Osteoblast (primary cell): Measurements from ENCODE around the gene DPH1. TPM values are rescaled to one million over a fixed set of nuclear protein-coding genes. Genes with fewer than 3 reads are reported as not detected.

Experiments
- DNase-seq: peaks from one replicate; pipeline ENCODE4 v3.0.0; 2011; ENCODE audit warnings: low spot score, mixed read lengths; ENCODE audit not compliant: insufficient read length; ENCODE audit errors: missing footprints
- H2AFZ ChIP-seq: 2 replicates; pipeline ENCODE4 v1.6.0; 2011; ENCODE audit warnings: mild to moderate bottlenecking, low read length
- H3K27ac ChIP-seq: 2 replicates; pipeline ENCODE4 v1.5.1; 2011; ENCODE audit warnings: mild to moderate bottlenecking, low read depth, low read length, moderate library complexity
- H3K27me3 ChIP-seq: 2 replicates; pipeline ENCODE4 v1.6.0; 2012; ENCODE audit warnings: mild to moderate bottlenecking, control low read depth, inconsistent platforms, low read length, moderate library complexity; ENCODE audit not compliant: insufficient read depth
- H3K36me3 ChIP-seq: 2 replicates; pipeline ENCODE4 v1.5.1; 2011; ENCODE audit warnings: mild to moderate bottlenecking, low read length, control low read depth, moderate library complexity; ENCODE audit not compliant: insufficient read depth
- H3K4me1 ChIP-seq: 2 replicates; pipeline ENCODE4 v1.5.1; 2011; ENCODE audit warnings: mild to moderate bottlenecking, low read length, control low read depth, moderate library complexity; ENCODE audit not compliant: insufficient read depth
- H3K4me2 ChIP-seq: 2 replicates; pipeline ENCODE4 v1.6.0; 2011; ENCODE audit warnings: mild to moderate bottlenecking, low read length; ENCODE audit not compliant: insufficient read depth
- H3K4me3 ChIP-seq: fragments of 200-600 bp; sonication (generic); 3 replicates; pipeline ENCODE4 v1.5.1; 2012; ENCODE audit warnings: mild to moderate bottlenecking, low read length, inconsistent platforms; ENCODE audit not compliant: insufficient read depth
- H3K79me2 ChIP-seq: 2 replicates; pipeline ENCODE4 v1.6.0; 2012; ENCODE audit warnings: mild to moderate bottlenecking, low read length, control low read depth, inconsistent platforms; ENCODE audit not compliant: insufficient read depth
- H3K9me3 ChIP-seq: 2 replicates; pipeline ENCODE4 v1.5.1; 2011; ENCODE audit warnings: low read depth, low read length, control low read depth
- H4K20me1 ChIP-seq: 2 replicates; pipeline ENCODE4 v1.6.0; 2012; ENCODE audit warnings: mild to moderate bottlenecking, low read length, control low read depth; ENCODE audit not compliant: insufficient read depth
- total RNA-seq: library from RNA; depleted of rRNA; stranded (reverse); fragments of >200 nt; gene quantifications from 2 replicates; pipeline ENCODE4 v1.2.3, GENCODE V29; 2012
- TF ChIP-seq, protein P1 (sequence below): IDR thresholded peaks from 2 replicates; pipeline ENCODE4 v1.5.1; 2011; ENCODE audit warnings: mild to moderate bottlenecking, low read depth, low read length, moderate library complexity; ENCODE audit errors: extremely low read depth

The DPH1 gene
- total RNA-seq, 1 donor: 63.7 TPM

GRCh38 chr17:1985686-1986085, 44.3 kb upstream of the DPH1 start:
- DNase-seq: no peak
- TF ChIP-seq, protein P1, sequence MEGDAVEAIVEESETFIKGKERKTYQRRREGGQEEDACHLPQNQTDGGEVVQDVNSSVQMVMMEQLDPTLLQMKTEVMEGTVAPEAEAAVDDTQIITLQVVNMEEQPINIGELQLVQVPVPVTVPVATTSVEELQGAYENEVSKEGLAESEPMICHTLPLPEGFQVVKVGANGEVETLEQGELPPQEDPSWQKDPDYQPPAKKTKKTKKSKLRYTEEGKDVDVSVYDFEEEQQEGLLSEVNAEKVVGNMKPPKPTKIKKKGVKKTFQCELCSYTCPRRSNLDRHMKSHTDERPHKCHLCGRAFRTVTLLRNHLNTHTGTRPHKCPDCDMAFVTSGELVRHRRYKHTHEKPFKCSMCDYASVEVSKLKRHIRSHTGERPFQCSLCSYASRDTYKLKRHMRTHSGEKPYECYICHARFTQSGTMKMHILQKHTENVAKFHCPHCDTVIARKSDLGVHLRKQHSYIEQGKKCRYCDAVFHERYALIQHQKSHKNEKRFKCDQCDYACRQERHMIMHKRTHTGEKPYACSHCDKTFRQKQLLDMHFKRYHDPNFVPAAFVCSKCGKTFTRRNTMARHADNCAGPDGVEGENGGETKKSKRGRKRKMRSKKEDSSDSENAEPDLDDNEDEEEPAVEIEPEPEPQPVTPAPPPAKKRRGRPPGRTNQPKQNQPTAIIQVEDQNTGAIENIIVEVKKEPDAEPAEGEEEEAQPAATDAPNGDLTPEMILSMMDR: no peak

GRCh38 chr17:1986783-1987451, 43.0 kb upstream of the DPH1 start:
- Histone ChIP-seq H3K79me2 (no peaks in the 10 kb centered on the region), H3K36me3 (no peaks in the 10 kb centered on the region)

More at GRCh38 chr17:1985686-1986085, 44.3 kb upstream of the DPH1 start:
- Histone ChIP-seq H3K9me3 (no peaks in the 10 kb centered on the region), H2AFZ (no peak overlapping the region), H3K4me2 (no peak overlapping the region), H3K4me1 (peaks cover 14% of the 10 kb centered on the region), H3K27ac (no peak overlapping the region), H3K27me3 (no peaks in the 10 kb centered on the region), H3K4me3 (no peak overlapping the region), H3K36me3 (no peaks in the 10 kb centered on the region), H4K20me1 (no peaks in the 10 kb centered on the region), H3K79me2 (no peaks in the 10 kb centered on the region)

DNA sequence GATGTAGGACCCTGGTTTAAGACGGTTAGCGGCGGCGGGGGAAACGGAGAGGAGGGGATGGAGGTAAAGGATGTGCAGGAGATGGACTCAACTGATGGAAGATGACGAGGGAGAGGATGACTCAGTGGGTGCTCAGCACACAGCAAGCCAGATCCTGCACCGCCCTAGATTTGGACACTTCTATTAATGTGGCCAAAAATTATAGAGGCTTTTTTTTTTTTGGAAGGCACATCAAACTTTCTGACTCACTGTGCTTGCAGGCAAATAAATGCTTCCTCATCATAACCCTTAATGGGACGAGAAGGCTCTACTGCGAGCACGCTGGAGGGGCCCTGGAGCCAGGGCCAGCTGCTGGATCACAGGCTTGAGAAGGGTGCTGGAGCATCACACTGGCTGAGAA, 40.8 kb upstream of the DPH1 start:
- Histone ChIP-seq H3K4me3 (peak overlapping the region; percentile 27), H4K20me1 (no peaks in the 10 kb centered on the region), H3K9me3 (no peaks in the 10 kb centered on the region), H3K27ac (peak overlapping the region; percentile 90), H3K27me3 (no peaks in the 10 kb centered on the region), H2AFZ (peak overlapping the region; percentile 60), H3K36me3 (no peaks in the 10 kb centered on the region), H3K4me2 (peak overlapping the region; percentile 68), H3K79me2 (no peaks in the 10 kb centered on the region), H3K4me1 (peaks cover 14% of the 10 kb centered on the region)
- TF ChIP-seq, protein P1: no peak
- peak; percentile 96 for DNase-seq

More at GRCh38 chr17:1986783-1987451, 43.0 kb upstream of the DPH1 start:
- Histone ChIP-seq H3K9me3 (no peaks in the 10 kb centered on the region), H2AFZ (no peak overlapping the region), H3K4me1 (peaks cover 14% of the 10 kb centered on the region), H3K27me3 (no peaks in the 10 kb centered on the region), H3K27ac (no peak overlapping the region), H3K4me3 (no peak overlapping the region), H4K20me1 (no peaks in the 10 kb centered on the region), H3K4me2 (no peak overlapping the region)
- TF ChIP-seq, protein P1: no peak
- DNase-seq: no peak

DNA sequence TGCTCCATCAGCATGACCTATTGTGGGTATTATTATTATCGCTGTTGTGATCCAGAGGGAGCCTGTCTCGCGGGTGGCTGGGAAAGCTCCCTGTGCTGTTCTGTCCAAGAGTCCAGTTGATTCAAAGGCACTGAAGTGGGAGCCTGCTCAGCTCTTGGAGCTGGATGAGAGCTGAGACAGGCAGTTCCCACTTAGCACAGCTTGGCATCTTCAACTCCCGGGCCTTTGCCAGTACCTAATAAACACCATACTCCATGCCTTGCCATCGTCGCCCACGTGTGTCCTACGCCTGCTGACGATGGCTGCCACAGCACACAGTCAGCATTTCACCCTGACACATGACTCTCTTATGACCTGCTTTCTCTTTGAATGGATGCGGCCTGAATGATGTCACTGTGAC, 37.4 kb upstream of the DPH1 start:
- TF ChIP-seq, protein P1: no peak
- Histone ChIP-seq H4K20me1 (no peaks in the 10 kb centered on the region), H3K4me1 (peaks cover 14% of the 10 kb centered on the region), H3K27me3 (peaks cover 8% of the 10 kb centered on the region), H3K9me3 (no peaks in the 10 kb centered on the region), H3K36me3 (no peaks in the 10 kb centered on the region), H3K79me2 (no peaks in the 10 kb centered on the region), H3K27ac (no peak overlapping the region), H2AFZ (no peak overlapping the region), H3K4me2 (no peak overlapping the region), H3K4me3 (no peak overlapping the region)
- no peak for DNase-seq
